ENCODE results near the gene DMPK. TPM values are rescaled to one million over a fixed set of nuclear protein-coding genes. Genes with fewer than 3 reads are reported as not detected.
A peak's percentile ranks its signal among the peaks of the same experiment; 100 is the strongest.

Gene DMPK
- total and polyA plus RNA-seq, 9 of the 15 experiments (the other 6 are each of a cell fraction or from before 2014, with no cell fraction given), result 0.24 to 31.3 (median 7.3) TPM

DNA sequence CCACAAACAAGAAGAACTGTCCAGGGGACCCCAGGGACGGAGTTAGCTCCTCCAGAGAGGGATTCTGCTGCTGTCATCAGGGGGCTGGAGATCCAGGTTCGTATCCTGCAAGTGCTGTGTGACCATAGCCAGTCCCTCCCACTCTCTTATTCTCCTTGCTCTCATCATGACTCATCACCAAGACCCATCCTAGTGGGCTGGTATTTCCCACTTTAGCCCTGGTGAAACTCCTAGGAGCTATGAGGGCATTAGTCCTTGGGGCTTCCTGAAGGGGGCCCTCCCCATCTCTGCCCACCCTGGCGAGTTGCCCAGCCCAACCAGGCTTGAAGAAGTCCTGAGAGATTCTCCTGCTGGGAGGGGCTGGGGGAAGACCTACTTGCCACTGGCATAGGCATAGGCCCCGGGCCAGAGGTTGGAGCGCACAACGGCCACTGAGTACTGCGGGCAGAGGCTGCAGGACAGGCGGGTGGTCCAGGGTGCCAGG, 17.8 kb upstream of the DMPK start (continued):
- TF ChIP-seq EGR1 (conservative IDR thresholded peaks at IDR 0.05) (0 out of 2 replicates have a peak, but pooled peaks have one; percentile 8), RBFOX2 (IDR thresholded peaks at IDR 0.05; ENCODE audit: low read depth, low read length) (no peak), ZNF197 (CRISPR knock-in tag; IDR thresholded peaks at IDR 0.05; ENCODE audit: low read depth) (no peak), PTTG1 (tag; IDR thresholded peaks at IDR 0.05; ENCODE audit: low read depth) (no peak), SETDB1 (IDR thresholded peaks at IDR 0.05; ENCODE audit: low read length) (no peak), KDM1A (IDR thresholded peaks at IDR 0.05) (no peak), TAF9B (IDR thresholded peaks at IDR 0.05; ENCODE audit: partially characterized antibody) (no peak), YY1 (IDR thresholded peaks at IDR 0.05; ENCODE audit: borderline replicate concordance in 1 of 3, control insufficient read depth in 1 of 3, extremely low read depth in 1 of 3, insufficient read depth in 3 of 3, insufficient read length in 1 of 3, insufficient replicate concordance in 2 of 3, low read depth in 1 of 3, low read length in 2 of 3) (no peak), SP1 (CRISPR knock-in tag; IDR thresholded peaks at IDR 0.05) (no peak), ZNF639 (CRISPR knock-in tag; conservative IDR thresholded peaks at IDR 0.05 in 1 of 2, IDR thresholded peaks at IDR 0.05 in 1 of 2) (no peak), BRD9 (IDR thresholded peaks at IDR 0.05; ENCODE audit: low read depth, partially characterized antibody) (peak; percentile 30), ZNF785 (CRISPR knock-in tag; IDR thresholded peaks at IDR 0.05) (no peak), EWSR1 (IDR thresholded peaks at IDR 0.05; ENCODE audit: borderline replicate concordance, low read depth, partially characterized antibody) (no peak), TBL1XR1 (IDR thresholded peaks at IDR 0.05; ENCODE audit: low read length in 2 of 2) (no peak), SREBF1 (IDR thresholded peaks at IDR 0.05; ENCODE audit: borderline replicate concordance, low read depth, low read length) (no peak), FOXJ2 (tag; IDR thresholded peaks at IDR 0.05) (no peak), NRF1 (conservative IDR thresholded peaks at IDR 0.05 in 1 of 2, IDR thresholded peaks at IDR 0.05 in 1 of 2) (no peak)
- TF ChIP-seq, protein P1, sequence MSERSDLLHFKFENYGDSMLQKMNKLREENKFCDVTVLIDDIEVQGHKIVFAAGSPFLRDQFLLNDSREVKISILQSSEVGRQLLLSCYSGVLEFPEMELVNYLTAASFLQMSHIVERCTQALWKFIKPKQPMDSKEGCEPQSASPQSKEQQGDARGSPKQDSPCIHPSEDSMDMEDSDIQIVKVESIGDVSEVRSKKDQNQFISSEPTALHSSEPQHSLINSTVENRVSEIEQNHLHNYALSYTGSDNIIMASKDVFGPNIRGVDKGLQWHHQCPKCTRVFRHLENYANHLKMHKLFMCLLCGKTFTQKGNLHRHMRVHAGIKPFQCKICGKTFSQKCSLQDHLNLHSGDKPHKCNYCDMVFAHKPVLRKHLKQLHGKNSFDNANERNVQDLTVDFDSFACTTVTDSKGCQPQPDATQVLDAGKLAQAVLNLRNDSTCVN (CRISPR knock-in tag; IDR thresholded peaks at IDR 0.05), result no peak
- TF ChIP-seq, protein P2, sequence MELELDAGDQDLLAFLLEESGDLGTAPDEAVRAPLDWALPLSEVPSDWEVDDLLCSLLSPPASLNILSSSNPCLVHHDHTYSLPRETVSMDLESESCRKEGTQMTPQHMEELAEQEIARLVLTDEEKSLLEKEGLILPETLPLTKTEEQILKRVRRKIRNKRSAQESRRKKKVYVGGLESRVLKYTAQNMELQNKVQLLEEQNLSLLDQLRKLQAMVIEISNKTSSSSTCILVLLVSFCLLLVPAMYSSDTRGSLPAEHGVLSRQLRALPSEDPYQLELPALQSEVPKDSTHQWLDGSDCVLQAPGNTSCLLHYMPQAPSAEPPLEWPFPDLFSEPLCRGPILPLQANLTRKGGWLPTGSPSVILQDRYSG (tag; conservative IDR thresholded peaks at IDR 0.05; ENCODE audit: low read depth), result no peak
- TF ChIP-seq, protein P3, sequence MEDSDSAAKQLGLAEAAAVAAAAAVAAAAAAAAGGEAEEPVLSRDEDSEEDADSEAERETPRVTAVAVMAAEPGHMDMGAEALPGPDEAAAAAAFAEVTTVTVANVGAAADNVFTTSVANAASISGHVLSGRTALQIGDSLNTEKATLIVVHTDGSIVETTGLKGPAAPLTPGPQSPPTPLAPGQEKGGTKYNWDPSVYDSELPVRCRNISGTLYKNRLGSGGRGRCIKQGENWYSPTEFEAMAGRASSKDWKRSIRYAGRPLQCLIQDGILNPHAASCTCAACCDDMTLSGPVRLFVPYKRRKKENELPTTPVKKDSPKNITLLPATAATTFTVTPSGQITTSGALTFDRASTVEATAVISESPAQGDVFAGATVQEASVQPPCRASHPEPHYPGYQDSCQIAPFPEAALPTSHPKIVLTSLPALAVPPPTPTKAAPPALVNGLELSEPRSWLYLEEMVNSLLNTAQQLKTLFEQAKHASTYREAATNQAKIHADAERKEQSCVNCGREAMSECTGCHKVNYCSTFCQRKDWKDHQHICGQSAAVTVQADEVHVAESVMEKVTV (CRISPR knock-in tag; IDR thresholded peaks at IDR 0.05), result no peak
- TF ChIP-seq, protein P4, sequence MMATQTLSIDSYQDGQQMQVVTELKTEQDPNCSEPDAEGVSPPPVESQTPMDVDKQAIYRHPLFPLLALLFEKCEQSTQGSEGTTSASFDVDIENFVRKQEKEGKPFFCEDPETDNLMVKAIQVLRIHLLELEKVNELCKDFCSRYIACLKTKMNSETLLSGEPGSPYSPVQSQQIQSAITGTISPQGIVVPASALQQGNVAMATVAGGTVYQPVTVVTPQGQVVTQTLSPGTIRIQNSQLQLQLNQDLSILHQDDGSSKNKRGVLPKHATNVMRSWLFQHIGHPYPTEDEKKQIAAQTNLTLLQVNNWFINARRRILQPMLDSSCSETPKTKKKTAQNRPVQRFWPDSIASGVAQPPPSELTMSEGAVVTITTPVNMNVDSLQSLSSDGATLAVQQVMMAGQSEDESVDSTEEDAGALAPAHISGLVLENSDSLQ (IDR thresholded peaks at IDR 0.05), result no peak

Data from K562 (cell line).